Nephron (organoid): ENCODE measurements around the gene HOXB9.

Source experiments
- H3K27ac Mint-ChIP-seq, 3 experiments: 2 replicates each; pipeline ENCODE4 v1.8.0; 2020; ENCODE audit warnings: mixed read lengths in 3 of 3, mild to moderate bottlenecking in 2 of 3, moderate library complexity in 1 of 3
- H3K27me3 Mint-ChIP-seq: 2 replicates; pipeline ENCODE4 v1.8.0; 2021; ENCODE audit warnings: low read depth, mild to moderate bottlenecking, moderate library complexity, mixed read lengths
- H3K36me3 Mint-ChIP-seq: 2 replicates; pipeline ENCODE4 v1.8.0; 2020; ENCODE audit warnings: low read depth, mixed read lengths
- H3K4me1 Mint-ChIP-seq: 2 replicates; pipeline ENCODE4 v1.8.0; 2020; ENCODE audit warnings: mixed read lengths
- H3K4me3 Mint-ChIP-seq, 3 experiments: 2 replicates each; pipeline ENCODE4 v1.8.0; 2020; ENCODE audit warnings: mild to moderate bottlenecking in 3 of 3, mixed read lengths in 3 of 3, moderate library complexity in 2 of 3
- H3K9me3 Mint-ChIP-seq: 2 replicates; pipeline ENCODE4 v1.8.0; 2020; ENCODE audit warnings: mixed read lengths
- TF ChIP-seq, protein P1 (sequence below), 3 experiments: fragments of 200-600 bp; sonication (generic); IDR thresholded peaks; one replicate each; pipeline ENCODE4 v1.5.0; 2021; ENCODE audit warnings: antibody characterized with exemption in 3 of 3; ENCODE audit not compliant: unreplicated experiment in 3 of 3

The HOXB9 gene

DNA sequence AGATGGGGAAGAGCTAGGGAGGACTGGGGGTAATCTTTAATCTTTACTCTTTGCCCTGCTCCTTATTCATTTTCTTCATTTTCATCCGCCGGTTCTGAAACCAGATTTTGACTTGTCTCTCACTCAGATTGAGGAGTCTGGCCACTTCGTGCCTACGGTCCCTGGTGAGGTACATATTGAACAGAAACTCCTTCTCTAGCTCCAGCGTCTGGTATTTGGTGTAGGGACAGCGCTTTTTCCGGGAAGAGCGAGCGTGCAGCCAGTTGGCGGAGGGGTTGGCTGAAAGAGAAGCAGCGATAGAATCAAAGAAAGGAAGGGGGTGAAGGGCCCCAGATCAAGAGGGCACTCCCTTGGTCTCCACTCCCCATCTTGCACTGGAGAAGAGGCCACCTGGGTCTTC lies 3.3 kb downstream of the HOXB9 start:
- H3K27ac Mint-ChIP-seq, result peak overlapping the region in 1 of 3 experiments; percentile 64
- no peaks in the 10 kb centered on the region for H3K9me3 Mint-ChIP-seq
- H3K27me3 Mint-ChIP-seq, result peaks cover 100% of the 10 kb centered on the region

DNA sequence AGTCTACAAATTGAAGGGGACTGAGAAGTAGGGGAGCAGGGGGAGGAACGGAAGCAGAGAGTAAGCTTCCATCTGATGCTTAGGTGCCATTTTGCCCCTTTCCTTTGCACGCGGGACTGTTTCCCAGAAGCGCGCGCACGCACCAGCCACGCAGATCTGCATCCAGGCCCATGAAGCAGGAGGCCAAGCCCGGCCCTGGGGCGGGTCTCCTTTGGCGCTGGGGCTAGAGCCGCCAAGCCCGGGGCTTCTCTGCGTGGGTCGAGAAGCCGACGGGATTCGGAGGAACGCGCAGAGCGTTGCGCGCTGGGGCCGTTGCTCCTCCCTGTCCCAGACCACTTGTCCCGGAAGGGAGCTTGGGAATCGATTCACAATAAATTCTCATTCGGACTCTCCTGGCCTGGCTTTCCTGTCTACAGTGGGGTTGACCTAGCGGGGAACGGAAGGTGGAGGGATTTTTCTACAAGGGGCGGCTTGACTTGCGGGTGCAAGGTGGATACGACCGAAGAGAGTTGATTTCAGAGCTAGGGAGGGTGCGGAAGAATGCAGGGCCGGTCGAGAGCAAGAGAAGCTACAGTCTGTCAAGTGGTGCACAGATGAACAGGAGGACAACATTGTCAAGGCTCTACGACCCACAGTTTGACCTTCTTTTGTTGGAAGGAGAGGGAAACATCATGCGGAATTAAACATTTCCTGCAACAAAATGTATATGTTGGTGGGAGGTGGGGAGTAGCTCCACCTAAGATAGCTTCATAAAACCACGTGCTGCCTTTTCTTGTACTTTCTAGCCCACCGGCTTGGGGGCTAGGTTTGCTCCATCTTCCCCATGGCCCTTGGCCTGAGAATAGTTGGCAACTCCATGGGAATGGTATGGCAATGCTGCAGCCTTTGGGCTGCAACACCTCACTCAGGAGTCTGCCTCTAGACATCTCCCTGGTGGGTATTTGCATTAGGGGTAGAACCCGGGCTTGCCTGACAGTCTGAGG lies 4.5 kb downstream of the HOXB9 start:
- H3K9me3 Mint-ChIP-seq, result no peaks in the 10 kb centered on the region
- TF ChIP-seq, protein P1, sequence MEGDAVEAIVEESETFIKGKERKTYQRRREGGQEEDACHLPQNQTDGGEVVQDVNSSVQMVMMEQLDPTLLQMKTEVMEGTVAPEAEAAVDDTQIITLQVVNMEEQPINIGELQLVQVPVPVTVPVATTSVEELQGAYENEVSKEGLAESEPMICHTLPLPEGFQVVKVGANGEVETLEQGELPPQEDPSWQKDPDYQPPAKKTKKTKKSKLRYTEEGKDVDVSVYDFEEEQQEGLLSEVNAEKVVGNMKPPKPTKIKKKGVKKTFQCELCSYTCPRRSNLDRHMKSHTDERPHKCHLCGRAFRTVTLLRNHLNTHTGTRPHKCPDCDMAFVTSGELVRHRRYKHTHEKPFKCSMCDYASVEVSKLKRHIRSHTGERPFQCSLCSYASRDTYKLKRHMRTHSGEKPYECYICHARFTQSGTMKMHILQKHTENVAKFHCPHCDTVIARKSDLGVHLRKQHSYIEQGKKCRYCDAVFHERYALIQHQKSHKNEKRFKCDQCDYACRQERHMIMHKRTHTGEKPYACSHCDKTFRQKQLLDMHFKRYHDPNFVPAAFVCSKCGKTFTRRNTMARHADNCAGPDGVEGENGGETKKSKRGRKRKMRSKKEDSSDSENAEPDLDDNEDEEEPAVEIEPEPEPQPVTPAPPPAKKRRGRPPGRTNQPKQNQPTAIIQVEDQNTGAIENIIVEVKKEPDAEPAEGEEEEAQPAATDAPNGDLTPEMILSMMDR (IDR thresholded peaks at IDR 0.05; ENCODE audit: unreplicated experiment in 3 of 3), result no peak

More for the DNA sequence above, 3.3 kb downstream of the HOXB9 start:
- no peaks in the 10 kb centered on the region for H3K36me3 Mint-ChIP-seq
- peaks cover 43% of the 10 kb centered on the region for H3K4me1 Mint-ChIP-seq
- peak overlapping the region; percentile 61 to 81 (median 66) for H3K4me3 Mint-ChIP-seq
- TF ChIP-seq, protein P1 (IDR thresholded peaks at IDR 0.05; ENCODE audit: unreplicated experiment in 3 of 3), result no peak

DNA sequence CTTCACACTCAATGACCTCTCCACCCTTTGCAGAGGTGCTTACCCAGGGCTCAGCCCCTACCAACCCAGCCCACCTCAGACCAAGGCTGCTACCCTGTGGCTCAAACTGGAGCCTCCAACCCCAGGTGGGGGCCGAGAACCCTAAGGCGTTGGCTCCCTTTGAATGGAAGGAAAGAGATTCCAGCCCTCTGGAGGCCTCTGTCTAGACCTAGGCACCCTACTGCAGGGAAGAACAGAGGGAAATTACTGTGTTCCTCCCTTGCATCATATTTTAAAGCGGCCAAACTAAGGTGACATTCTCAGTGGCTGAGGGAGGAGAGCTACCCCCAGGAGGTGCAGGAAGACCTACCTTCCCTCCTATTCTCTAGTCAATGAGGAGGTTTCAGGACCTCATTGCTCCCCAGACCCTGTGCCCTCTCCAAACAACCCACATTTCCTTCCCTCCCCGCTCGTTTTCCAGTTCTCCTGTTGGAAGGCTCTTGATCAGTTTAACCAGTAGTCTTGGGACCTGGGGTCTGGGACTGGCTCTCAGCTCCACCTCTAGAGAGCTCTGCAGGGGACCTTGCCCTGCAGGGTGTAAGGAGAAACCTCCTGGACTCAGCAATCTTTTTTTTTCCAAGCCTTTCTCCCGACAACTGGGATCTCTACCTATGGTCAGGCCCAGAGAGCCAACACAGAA lies 5.6 kb downstream of the HOXB9 start:
- Mint-ChIP-seq H3K4me1 (peaks cover 48% of the 10 kb centered on the region), H3K9me3 (no peaks in the 10 kb centered on the region), H3K36me3 (no peaks in the 10 kb centered on the region), H3K4me3 (peak overlapping the region; percentile 80 to 98 (median 85)), H3K27ac (peak overlapping the region; percentile 68 to 98 (median 73)), H3K27me3 (peaks cover 100% of the 10 kb centered on the region)
- TF ChIP-seq, protein P1 (IDR thresholded peaks at IDR 0.05; ENCODE audit: unreplicated experiment in 3 of 3), result no peak

More for the DNA sequence above, 4.5 kb downstream of the HOXB9 start:
- Mint-ChIP-seq H3K4me3 (peak overlapping the region; percentile 74 to 98 (median 85)), H3K36me3 (no peaks in the 10 kb centered on the region), H3K27me3 (peaks cover 100% of the 10 kb centered on the region), H3K27ac (peak overlapping the region; percentile 68 to 98 (median 73)), H3K4me1 (peaks cover 45% of the 10 kb centered on the region)

DNA sequence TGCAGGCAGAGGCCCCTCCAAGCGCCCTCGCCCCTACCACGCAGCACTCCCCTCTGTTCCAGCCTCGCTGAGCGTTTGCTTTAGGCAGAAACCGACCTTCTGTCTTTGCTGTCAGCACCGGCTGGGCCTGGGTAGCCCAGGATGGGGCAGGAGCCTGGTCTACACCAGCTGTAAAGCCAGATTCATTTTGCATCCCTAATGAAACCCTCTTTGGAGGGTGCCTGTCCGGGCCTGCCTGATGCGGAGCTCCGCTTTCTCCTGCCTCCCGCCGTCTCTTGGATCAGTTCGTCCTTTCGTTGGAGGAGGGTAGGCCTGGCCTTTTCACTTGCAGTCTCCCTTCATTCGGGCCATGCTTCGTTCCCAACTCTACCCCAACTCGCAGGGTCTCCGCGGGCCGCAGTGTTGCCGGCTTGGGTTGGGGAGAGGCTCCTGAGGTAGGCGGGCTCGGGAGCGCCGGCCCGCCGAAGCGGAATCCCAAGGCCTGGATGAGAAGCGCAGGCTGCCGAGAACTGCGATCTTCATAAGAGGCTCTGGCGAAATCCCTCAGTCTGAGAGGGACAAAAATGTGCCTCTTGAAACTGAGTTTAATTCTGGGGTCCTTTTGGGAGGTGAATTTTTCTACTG lies 6.2 kb downstream of the HOXB9 start:
- Mint-ChIP-seq H3K4me1 (peaks cover 52% of the 10 kb centered on the region), H3K27me3 (peaks cover 100% of the 10 kb centered on the region), H3K4me3 (peak overlapping the region; percentile 80 to 98 (median 85)), H3K36me3 (no peaks in the 10 kb centered on the region), H3K9me3 (no peaks in the 10 kb centered on the region), H3K27ac (peak overlapping the region; percentile 37 to 98 (median 73))
- TF ChIP-seq, protein P1 (IDR thresholded peaks at IDR 0.05; ENCODE audit: unreplicated experiment in 3 of 3), result no peak

DNA sequence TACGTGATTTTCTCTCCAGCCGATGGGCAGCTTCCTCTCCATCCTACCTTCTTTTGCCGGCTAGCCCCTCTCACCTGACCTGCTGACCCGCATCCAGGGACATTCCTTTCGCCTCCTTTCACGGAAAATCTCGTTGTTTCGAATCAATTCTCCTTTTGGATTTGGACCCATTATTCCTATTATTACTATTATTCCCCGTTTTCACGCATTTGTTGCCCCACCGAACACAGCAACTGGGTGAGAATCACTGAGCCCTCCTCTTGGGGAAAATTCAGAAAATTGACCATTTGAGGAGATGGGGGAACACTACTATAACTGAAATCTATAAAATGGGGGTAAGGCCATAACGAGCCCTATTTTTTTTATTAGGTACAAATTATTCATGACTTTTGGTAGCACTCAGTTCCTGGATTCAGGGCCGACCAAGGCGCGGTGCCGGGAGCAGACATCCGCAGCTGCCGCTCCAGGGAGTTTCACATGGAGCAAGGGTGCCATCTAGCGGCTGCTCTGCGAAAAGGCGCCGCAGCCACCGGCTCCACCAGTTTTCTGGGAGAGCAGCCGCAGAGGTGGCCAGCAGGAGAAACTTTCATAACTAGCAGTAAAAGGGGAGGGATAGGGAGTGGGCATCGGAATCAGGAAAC lies 7.8 kb downstream of the HOXB9 start:
- Mint-ChIP-seq H3K9me3 (no peaks in the 10 kb centered on the region), H3K27ac (peak overlapping the region; percentile 70 to 98 (median 73)), H3K27me3 (peaks cover 100% of the 10 kb centered on the region), H3K36me3 (no peaks in the 10 kb centered on the region), H3K4me3 (peak overlapping the region; percentile 80 to 98 (median 80)), H3K4me1 (peaks cover 54% of the 10 kb centered on the region)
- TF ChIP-seq, protein P1 (IDR thresholded peaks at IDR 0.05; ENCODE audit: unreplicated experiment in 3 of 3), result peak; percentile 95 to 98 (median 97)
